IMR-90 (cell line): ENCODE results near the gene IL21R. TPM values are rescaled to one million over a fixed set of nuclear protein-coding genes. Genes with fewer than 3 reads are reported as not detected.

Source experiments
- ATAC-seq: fragments of 200-7000 bp; cut with Tn5 transposase; 2 replicates; pipeline ENCODE4 v1.9.1; 2020; ENCODE audit warnings: low read depth, mild to moderate bottlenecking, moderate library complexity
- BruUV-seq: library from RNA; stranded (reverse); fragments of 400-500 nt; replicated peaks from 2 replicates; lab custom pipeline; 2021; lab: Mats Ljungman, UMichigan
- CTCF ChIA-PET: fragments of 300-600 bp; formaldehyde crosslinking; extraction: SDS; loops from one replicate; lab custom pipeline; 2021; ENCODE audit warnings: antibody characterized with exemption; lab: Yijun Ruan, JAX
- POLR2A ChIA-PET: fragments of 300-600 bp; sonication (Branson Sonifier 250); formaldehyde crosslinking; loops from one replicate; lab custom pipeline; 2022; ENCODE audit warnings: antibody characterized with exemption; ENCODE audit not compliant: unreplicated experiment; lab: Charles Lee
- DNase-seq: peaks from one replicate; pipeline ENCODE4 v3.0.0; 2013
- H2AFZ ChIP-seq: replicated peaks from 2 replicates; pipeline ENCODE3; 2013; ENCODE audit warnings: low read length, mild to moderate bottlenecking; ENCODE audit not compliant: poor library complexity
- H2AK5ac ChIP-seq: 2 replicates; pipeline ENCODE4 v1.6.1; 2013; ENCODE audit warnings: low read depth, low read length, inconsistent platforms
- H2AK9ac ChIP-seq: replicated peaks from 2 replicates; pipeline ENCODE3; 2013; ENCODE audit warnings: mild to moderate bottlenecking, low read depth, low read length, moderate library complexity; ENCODE audit not compliant: poor library complexity
- H2BK120ac ChIP-seq: 2 replicates; pipeline ENCODE4 v1.6.1; 2013; ENCODE audit warnings: low read depth, low read length, inconsistent platforms
- H2BK15ac ChIP-seq: 3 replicates; pipeline ENCODE4 v1.6.1; 2013; ENCODE audit warnings: low read depth, low read length, inconsistent platforms
- H2BK20ac ChIP-seq: 2 replicates; pipeline ENCODE4 v1.6.1; 2013; ENCODE audit warnings: low read depth, mild to moderate bottlenecking, inconsistent platforms, low read length, moderate library complexity
- H2BK5ac ChIP-seq: 2 replicates; pipeline ENCODE4 v1.6.1; 2013; ENCODE audit warnings: mild to moderate bottlenecking, low read depth, low read length, inconsistent platforms; ENCODE audit not compliant: poor library complexity, severe bottlenecking
- H3K14ac ChIP-seq: replicated peaks from 2 replicates; pipeline ENCODE4 v1.6.1; 2013; ENCODE audit warnings: low read depth, low read length, inconsistent platforms
- H3K18ac ChIP-seq: 2 replicates; pipeline ENCODE4 v1.6.1; 2013; ENCODE audit warnings: low read depth, low read length, control low read depth
- H3K23ac ChIP-seq: 2 replicates; pipeline ENCODE4 v1.6.1; 2013; ENCODE audit warnings: low read depth, low read length, inconsistent platforms
- H3K27ac ChIP-seq: 2 replicates; pipeline ENCODE4 v1.5.1; 2013; ENCODE audit warnings: mild to moderate bottlenecking, control low read depth, low read length; ENCODE audit not compliant: insufficient read depth
- H3K27me3 ChIP-seq: 2 replicates; pipeline ENCODE4 v1.6.1; 2013; ENCODE audit warnings: low read length; ENCODE audit not compliant: control insufficient read depth, insufficient read depth
- H3K36me3 ChIP-seq: 2 replicates; pipeline ENCODE4 v1.6.1; 2013; ENCODE audit warnings: low read length, mixed read lengths; ENCODE audit not compliant: control insufficient read depth, insufficient read depth
- H3K4ac ChIP-seq: 2 replicates; pipeline ENCODE4 v1.6.1; 2013; ENCODE audit warnings: low read depth, low read length, inconsistent platforms
- H3K4me1 ChIP-seq: 2 replicates; pipeline ENCODE4 v1.6.1; 2013; ENCODE audit warnings: low read length, mixed read lengths; ENCODE audit not compliant: control insufficient read depth, insufficient read depth
- H3K4me2 ChIP-seq: 2 replicates; pipeline ENCODE4 v1.6.1; 2013; ENCODE audit warnings: low read depth, mild to moderate bottlenecking, control low read depth, low read length, moderate library complexity
- H3K4me3 ChIP-seq: 2 replicates; pipeline ENCODE4 v1.5.1; 2013; ENCODE audit warnings: low read depth, mild to moderate bottlenecking, control low read depth, low read length, moderate library complexity; ENCODE audit not compliant: insufficient read depth
- H3K56ac ChIP-seq: 2 replicates; pipeline ENCODE4 v1.6.1; 2013; ENCODE audit warnings: low read length, inconsistent platforms; ENCODE audit not compliant: insufficient read depth; ENCODE audit errors: extremely low read depth
- H3K79me1 ChIP-seq, 2 experiments: 2 replicates each; pipeline ENCODE4 v1.6.1; 2013; ENCODE audit warnings: low read length in 2 of 2, inconsistent platforms in 1 of 2, low read depth in 1 of 2
- H3K9ac ChIP-seq: 2 replicates; pipeline ENCODE4 v1.6.1; 2013; ENCODE audit warnings: low read depth, low read length, control low read depth
- H3K9me1 ChIP-seq: 2 replicates; pipeline ENCODE4 v1.6.1; 2013; ENCODE audit warnings: low read length, inconsistent platforms; ENCODE audit not compliant: insufficient read depth
- H3K9me3 ChIP-seq: 2 replicates; pipeline ENCODE4 v1.6.1; 2013; ENCODE audit warnings: low read length; ENCODE audit not compliant: control insufficient read depth, insufficient read depth
- H4K20me1 ChIP-seq: 2 replicates; pipeline ENCODE4 v1.6.1; 2013; ENCODE audit warnings: low read length, inconsistent platforms; ENCODE audit not compliant: insufficient read depth
- H4K5ac ChIP-seq: 2 replicates; pipeline ENCODE4 v1.6.1; 2013; ENCODE audit warnings: mild to moderate bottlenecking, low read depth, low read length, control low read depth
- H4K8ac ChIP-seq, 2 experiments: 2 replicates each; pipeline ENCODE4 v1.6.1; 2013; ENCODE audit warnings: low read depth in 2 of 2, low read length in 2 of 2, control low read depth in 1 of 2, inconsistent platforms in 1 of 2
- H4K91ac ChIP-seq: 2 replicates; pipeline ENCODE4 v1.6.1; 2013; ENCODE audit warnings: low read depth, low read length, inconsistent platforms; ENCODE audit not compliant: insufficient read depth
- FOS ChIP-seq: fragments of 150-350 bp; IDR thresholded peaks from 2 replicates; pipeline ENCODE4 v1.6.1; 2016; ENCODE audit warnings: low read depth, low read length
- MAFK ChIP-seq: IDR thresholded peaks from 2 replicates; pipeline ENCODE4 v1.6.1; 2012; ENCODE audit warnings: low read depth, low read length, improper control_type of control experiment
- NFE2L2 ChIP-seq: fragments of 150-350 bp; IDR thresholded peaks from 2 replicates; pipeline ENCODE4 v1.6.1; 2016; ENCODE audit warnings: low read depth, mild to moderate bottlenecking, low read length
- POLR2A ChIP-seq: IDR thresholded peaks from 2 replicates; pipeline ENCODE4 v1.6.1; 2012; ENCODE audit warnings: mild to moderate bottlenecking, low read depth, low read length
- RCOR1 ChIP-seq: IDR thresholded peaks from 2 replicates; pipeline ENCODE4 v1.6.1; 2012; ENCODE audit warnings: mild to moderate bottlenecking, low read length, improper control_type of control experiment; ENCODE audit not compliant: insufficient replicate concordance
- SMC3 ChIP-seq: fragments of 150-350 bp; IDR thresholded peaks from 2 replicates; pipeline ENCODE4 v1.6.1; 2016; ENCODE audit warnings: low read depth, mild to moderate bottlenecking, antibody characterized with exemption, low read length, moderate library complexity
- WGBS, 2 experiments: methylation state at CpG; one replicate each; pipeline versions ENCODE4 v1.1.5 to v1.1.7; 2013; ENCODE audit warnings: missing lambda C conversion rate in 2 of 2; ENCODE audit not compliant: insufficient read length in 1 of 2; ENCODE audit errors: extremely low coverage in 2 of 2; 5-methylcytosine and 5-hydroxymethylcytosine counted together
- dilution Hi-C: fragments of 300-500 bp; cut with HindIII; formaldehyde crosslinking; loops from one replicate; pipeline ENCODE4 v1.14.3; 2018; ENCODE audit warnings: low sequenced_read_pairs; ENCODE audit not compliant: unreplicated experiment
- in situ Hi-C: fragments of 300-500 bp; cut with MboI; formaldehyde crosslinking; loops from 3 replicates; pipeline ENCODE4 v1.14.3; 2019; ENCODE audit warnings: low sequenced_read_pairs, inconsistent platforms, mixed read lengths
- intact Hi-C: fragments of 100-400 bp; cut with micrococcal nuclease; formaldehyde crosslinking; loops from 2 replicates; pipeline ENCODE4 v1.10.0; 2022
- polyA plus RNA-seq, 3 experiments: library from polyadenylated mRNA; depleted of rRNA; stranded (reverse); fragments of >200 nt; gene quantifications; 2 replicates each; pipeline ENCODE4 v1.2.3, GENCODE V29; 2012; ENCODE audit warnings: low replicate concordance in 1 of 3
- total RNA-seq: library from RNA; depleted of rRNA; stranded (reverse); fragments of >200 nt; gene quantifications from 2 replicates; pipeline ENCODE4 v1.2.3, GENCODE V29; 2012
- TF ChIP-seq, protein P1 (sequence below): fragments of 150-350 bp; IDR thresholded peaks from 2 replicates; pipeline ENCODE4 v1.6.1; 2017; ENCODE audit warnings: mild to moderate bottlenecking, antibody characterized with exemption, low read length, low read depth

The IL21R gene
- total and polyA plus RNA-seq, 2 of the 4 experiments (the other 2 are of a cell fraction): 0.72 to 0.97 TPM

DNA sequence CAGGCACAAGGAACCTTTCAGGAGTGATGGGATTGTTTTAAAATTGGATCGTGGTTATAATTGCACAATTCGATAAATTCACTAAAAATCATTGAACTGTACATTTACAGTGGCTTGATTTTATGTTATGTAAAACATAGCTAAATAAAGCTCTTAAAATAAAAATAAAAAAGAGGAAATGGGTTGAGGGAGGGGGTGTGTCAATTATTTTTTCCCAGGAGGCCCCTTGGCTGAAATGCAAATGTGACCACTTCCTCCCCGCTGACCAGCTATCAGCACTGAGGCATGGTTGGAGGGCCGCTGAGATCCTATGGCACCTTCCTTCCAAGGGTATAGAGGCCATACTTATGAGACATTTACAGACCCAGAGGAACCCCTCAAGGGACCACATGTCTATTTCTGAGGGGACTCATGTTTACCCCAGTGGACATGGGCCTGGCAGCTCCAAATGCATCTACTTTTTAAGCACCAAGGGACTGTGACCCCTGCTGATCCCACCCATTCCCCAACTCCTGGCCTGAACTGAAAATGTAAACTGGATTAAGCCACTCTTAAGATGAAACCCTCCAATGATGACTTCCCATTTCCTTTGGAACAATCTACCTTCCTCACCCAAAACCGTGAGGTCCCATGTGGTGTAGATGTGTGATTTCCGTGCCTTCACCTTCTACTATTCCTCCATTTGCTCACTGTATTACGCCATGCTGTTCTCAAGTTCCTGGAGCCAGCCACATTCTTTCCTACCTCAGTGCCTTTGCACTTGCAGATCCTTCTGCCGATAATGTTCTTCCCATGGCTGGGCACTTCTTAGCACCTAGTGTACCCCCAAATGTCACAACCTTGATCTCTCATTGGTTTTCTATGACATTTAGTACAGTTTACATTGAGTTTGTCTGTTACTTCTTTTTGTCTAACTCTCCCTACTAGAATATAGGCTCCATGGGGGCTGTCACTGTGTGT lies 2.8 kb upstream of the IL21R start:
- Histone ChIP-seq H3K9ac (no peak overlapping the region), H3K18ac (no peak overlapping the region), H3K9me3 (no peaks in the 10 kb centered on the region), H2AK9ac (no peak overlapping the region), H2BK20ac (peak overlapping the region; percentile 42; the same call in 1 of the 2 replicates), H3K27ac (no peak overlapping the region), H3K79me1 (peaks cover 6 to 15% of the 10 kb centered on the region in 2 experiments; a peak in 2 of 4 replicates), H3K4ac (no peak overlapping the region), H3K4me1 (peaks cover 11% of the 10 kb centered on the region), H3K14ac (no peak overlapping the region), H4K5ac (no peak overlapping the region), H2AK5ac (no peak overlapping the region; the same call in 1 of the 2 replicates), H3K4me2 (no peak overlapping the region), H3K4me3 (no peak overlapping the region), H4K91ac (peak overlapping the region; percentile 23; the same call in 1 of the 2 replicates), H4K8ac (no peak overlapping the region), H2BK120ac (no peak overlapping the region), H3K36me3 (no peaks in the 10 kb centered on the region), H3K56ac (no peak overlapping the region), H2BK5ac (no peak overlapping the region), H2BK15ac (no peak overlapping the region), H3K27me3 (no peaks in the 10 kb centered on the region), H4K20me1 (no peaks in the 10 kb centered on the region), H2AFZ (no peak overlapping the region), H3K9me1 (peaks cover 12% of the 10 kb centered on the region), H3K23ac (no peak overlapping the region)
- DNase-seq: no peak
- intact Hi-C loops: no loop called here
- no CpG with 5 or more reads among the region's 8 CpGs for WGBS, 2 experiments
- no TSS peak for BruUV-seq
- dilution Hi-C loops: no loop called here
- ATAC-seq: no peak
- TF ChIP-seq, protein P1, sequence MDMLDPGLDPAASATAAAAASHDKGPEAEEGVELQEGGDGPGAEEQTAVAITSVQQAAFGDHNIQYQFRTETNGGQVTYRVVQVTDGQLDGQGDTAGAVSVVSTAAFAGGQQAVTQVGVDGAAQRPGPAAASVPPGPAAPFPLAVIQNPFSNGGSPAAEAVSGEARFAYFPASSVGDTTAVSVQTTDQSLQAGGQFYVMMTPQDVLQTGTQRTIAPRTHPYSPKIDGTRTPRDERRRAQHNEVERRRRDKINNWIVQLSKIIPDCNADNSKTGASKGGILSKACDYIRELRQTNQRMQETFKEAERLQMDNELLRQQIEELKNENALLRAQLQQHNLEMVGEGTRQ: no peak
- TF ChIP-seq FOS (no peak), NFE2L2 (no peak), SMC3 (no peak), POLR2A (no peak), MAFK (no peak), RCOR1 (no peak)
- in situ Hi-C loops: loop anchor here (25.0 kb wide), 1 partner anchor 1562 kb away; no protein-coding TSS in a partner anchor
- POLR2A ChIA-PET: no interaction called here
- CTCF ChIA-PET: interaction anchor here (0.6 kb wide), 1 partner anchor 71 kb away, joined by 3 read pairs; no protein-coding TSS in a partner anchor
